ENCODE measurements around the gene NOS1. TPM values are rescaled to one million over a fixed set of nuclear protein-coding genes. Genes with fewer than 3 reads are reported as not detected.
A peak's percentile ranks its signal among the peaks of the same experiment; 100 is the strongest.

Gene NOS1
- total RNA-seq, 1 experiment from 2014 or later: not detected

- H3K27me3 Mint-ChIP-seq (ENCODE audit: insufficient read depth, unreplicated experiment): peaks cover 29% of the 10 kb centered on the region
Measured at GRCh38 chr12:117365049-117365616, 3.7 kb upstream of the NOS1 start.

GRCh38 chr12:117363953-117364486 lies 2.6 kb upstream of the NOS1 start:
- TF ChIP-seq CTCF (IDR thresholded peaks at IDR 0.05; ENCODE audit: unreplicated experiment): peak; percentile 19
- H3K4me1 Mint-ChIP-seq (ENCODE audit: insufficient read depth, unreplicated experiment): peaks cover 7% of the 10 kb centered on the region
- H3K9me3 Mint-ChIP-seq (ENCODE audit: unreplicated experiment): no peaks in the 10 kb centered on the region
- ChIA-PET CTCF (interaction anchor here (0.6 to 9.2 kb wide), 12 partner anchors 125 to 493 kb away, joined by 3 to 262 read pairs (median 4); no protein-coding TSS in a partner anchor), POLR2A (interaction anchor here (0.9 kb wide), 1 partner anchor 474 kb away, joined by 3 read pairs; no protein-coding TSS in a partner anchor)
- intact Hi-C loops (cut with micrococcal nuclease): no loop called here
- no peak overlapping the region for H3K27ac Mint-ChIP-seq (ENCODE audit: low read depth, unreplicated experiment)
- H3K4me3 Mint-ChIP-seq (ENCODE audit: unreplicated experiment): no peak overlapping the region
- DNase-seq (ENCODE audit: unreplicated experiment): peak; percentile 58
- no peaks in the 10 kb centered on the region for H3K36me3 Mint-ChIP-seq (ENCODE audit: insufficient read depth, unreplicated experiment)
- BruUV-seq (replicated peaks): no TSS peak
- H3K27me3 Mint-ChIP-seq (ENCODE audit: insufficient read depth, unreplicated experiment): peaks cover 29% of the 10 kb centered on the region

More at GRCh38 chr12:117365049-117365616, 3.7 kb upstream of the NOS1 start:
- no TSS peak for BruUV-seq (replicated peaks)
- Mint-ChIP-seq H3K27ac (ENCODE audit: low read depth, unreplicated experiment) (no peak overlapping the region), H3K36me3 (ENCODE audit: insufficient read depth, unreplicated experiment) (no peaks in the 10 kb centered on the region), H3K4me3 (ENCODE audit: unreplicated experiment) (no peak overlapping the region), H3K4me1 (ENCODE audit: insufficient read depth, unreplicated experiment) (peaks cover 7% of the 10 kb centered on the region), H3K9me3 (ENCODE audit: unreplicated experiment) (peaks cover 5% of the 10 kb centered on the region)
- DNase-seq (ENCODE audit: unreplicated experiment): no peak
- intact Hi-C loops (cut with micrococcal nuclease): no loop called here
- ChIA-PET POLR2A (no interaction called here), CTCF (interaction anchor here (1.0 to 9.2 kb wide), 10 partner anchors 10 to 492 kb away, joined by 3 to 262 read pairs (median 4); no protein-coding TSS in a partner anchor)
- no peak for TF ChIP-seq CTCF (IDR thresholded peaks at IDR 0.05; ENCODE audit: unreplicated experiment)

DNA sequence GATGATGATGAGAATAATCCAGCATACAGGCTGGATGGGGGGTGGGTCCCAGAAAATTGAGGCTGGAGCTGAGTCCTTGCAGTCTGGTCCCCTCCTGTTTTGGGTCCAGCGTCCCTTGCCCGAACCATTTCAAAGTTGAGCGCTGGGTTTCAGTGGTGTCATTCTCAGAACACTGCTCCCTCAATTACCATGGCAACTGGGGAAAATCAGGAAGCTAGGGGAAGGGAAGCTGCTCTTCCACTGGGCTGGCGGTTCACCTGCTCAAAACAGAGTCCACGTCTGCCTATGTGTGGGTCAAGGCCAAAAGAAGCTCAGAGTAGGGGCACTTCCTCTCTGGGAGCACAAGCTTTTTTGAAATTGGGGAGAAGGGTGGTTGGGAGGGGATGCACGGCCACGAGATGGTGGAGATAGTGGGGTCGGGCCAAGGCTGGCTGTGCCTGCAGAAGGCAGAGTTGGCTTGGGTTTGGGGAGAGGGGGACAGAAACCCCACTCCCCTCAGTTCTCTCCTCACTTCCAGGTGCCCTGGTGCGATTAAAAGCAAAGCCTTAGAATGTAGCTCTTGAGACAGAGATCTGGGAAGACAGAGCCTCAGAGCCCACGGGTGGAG lies 1.7 kb upstream of the NOS1 start:
- Mint-ChIP-seq H3K4me1 (ENCODE audit: insufficient read depth, unreplicated experiment) (peaks cover 7% of the 10 kb centered on the region), H3K27me3 (ENCODE audit: insufficient read depth, unreplicated experiment) (peaks cover 36% of the 10 kb centered on the region), H3K9me3 (ENCODE audit: unreplicated experiment) (no peaks in the 10 kb centered on the region), H3K36me3 (ENCODE audit: insufficient read depth, unreplicated experiment) (no peaks in the 10 kb centered on the region), H3K4me3 (ENCODE audit: unreplicated experiment) (no peak overlapping the region), H3K27ac (ENCODE audit: low read depth, unreplicated experiment) (no peak overlapping the region)
- BruUV-seq (replicated peaks): no TSS peak
- intact Hi-C loops (cut with micrococcal nuclease): no loop called here
- ChIA-PET CTCF (interaction anchor here (0.6 to 2.3 kb wide), 6 partner anchors 128 to 474 kb away, joined by 3 to 21 read pairs (median 3); no protein-coding TSS in a partner anchor), POLR2A (interaction anchor here (0.5 kb wide), 1 partner anchor 13 kb away, joined by 4 read pairs; no protein-coding TSS in a partner anchor)
- no peak for TF ChIP-seq CTCF (IDR thresholded peaks at IDR 0.05; ENCODE audit: unreplicated experiment)
- DNase-seq (ENCODE audit: unreplicated experiment): no peak

DNA sequence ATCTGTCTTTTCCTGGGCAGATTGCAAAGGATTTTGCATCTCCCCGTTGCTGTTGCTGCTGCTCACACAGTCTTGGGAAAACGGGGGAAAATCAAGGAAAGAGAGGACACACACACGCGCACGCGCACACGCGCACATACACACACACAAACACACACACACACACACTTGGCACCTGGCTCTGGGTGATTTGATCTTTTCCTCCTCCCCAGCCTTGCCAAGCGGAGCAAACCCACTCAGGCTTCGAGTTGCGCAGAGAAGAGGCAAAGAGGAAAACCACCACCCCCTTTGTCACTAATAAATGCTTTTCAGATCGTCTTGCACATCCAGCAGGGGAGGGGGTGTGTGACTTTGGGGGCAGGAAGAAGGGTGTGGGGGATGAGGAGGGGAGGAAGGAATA lies 965 bp upstream of the NOS1 start:
- DNase-seq (ENCODE audit: unreplicated experiment): no peak
- intact Hi-C loops (cut with micrococcal nuclease): no loop called here
- POLR2A ChIA-PET: no interaction called here
- no peak overlapping the region for H3K4me3 Mint-ChIP-seq (ENCODE audit: unreplicated experiment)
- peaks cover 38% of the 10 kb centered on the region for H3K27me3 Mint-ChIP-seq (ENCODE audit: insufficient read depth, unreplicated experiment)
- H3K27ac Mint-ChIP-seq (ENCODE audit: low read depth, unreplicated experiment): no peak overlapping the region
- peaks cover 7% of the 10 kb centered on the region for H3K4me1 Mint-ChIP-seq (ENCODE audit: insufficient read depth, unreplicated experiment)
- CTCF ChIA-PET: interaction anchor here (0.6 to 2.3 kb wide), 3 partner anchors 127 to 309 kb away, joined by 3 to 21 read pairs (median 3); no protein-coding TSS in a partner anchor
- H3K36me3 Mint-ChIP-seq (ENCODE audit: insufficient read depth, unreplicated experiment): no peaks in the 10 kb centered on the region
- H3K9me3 Mint-ChIP-seq (ENCODE audit: unreplicated experiment): no peaks in the 10 kb centered on the region
- BruUV-seq (replicated peaks): no TSS peak
- TF ChIP-seq CTCF (IDR thresholded peaks at IDR 0.05; ENCODE audit: unreplicated experiment): no peak
